GM19397 (cell line): ENCODE results near the gene EFNA3.

Experiments
- ATAC-seq: cut with Tn5 transposase; IDR thresholded peaks from one replicate; pipeline ENCODE4 v1.9.1; 2021; ENCODE audit warnings: mild to moderate bottlenecking, moderate library complexity; ENCODE audit not compliant: unreplicated experiment

Gene EFNA3

GRCh38 chr1:155083052-155083541, 4.5 kb downstream of the EFNA3 start:
- no peak for ATAC-seq

GRCh38 chr1:155083865-155084721, 5.5 kb downstream of the EFNA3 start:
- ATAC-seq: no peak

- ATAC-seq: peak; percentile 77
Observed at GRCh38 chr1:155084722-155085503, 6.3 kb downstream of the EFNA3 start.

- ATAC-seq: no peak
Observed at GRCh38 chr1:155085504-155086127, 7.0 kb downstream of the EFNA3 start.

GRCh38 chr1:155086128-155086741, 7.6 kb downstream of the EFNA3 start:
- ATAC-seq: no peak

- ATAC-seq: no peak
Observed at GRCh38 chr1:155086856-155087535, 8.4 kb downstream of the EFNA3 start.

- no peak for ATAC-seq
Observed at GRCh38 chr1:155091071-155092051, 12.7 kb downstream of the EFNA3 start.

GRCh38 chr1:155092131-155092530, 13.5 kb downstream of the EFNA3 start:
- no peak for ATAC-seq

- no peak for ATAC-seq
Observed at GRCh38 chr1:155092641-155093040, 14.0 kb downstream of the EFNA3 start.

GRCh38 chr1:155093911-155094621, 15.4 kb downstream of the EFNA3 start:
- no peak for ATAC-seq

GRCh38 chr1:155094622-155094948, 15.9 kb downstream of the EFNA3 start:
- ATAC-seq: no peak

- ATAC-seq: no peak
Observed at GRCh38 chr1:155099331-155099730, 20.7 kb downstream of the EFNA3 start.

- ATAC-seq: no peak
Observed at GRCh38 chr1:155103325-155103724, 24.7 kb downstream of the EFNA3 start.

- ATAC-seq: no peak
Observed at GRCh38 chr1:155104605-155105534, 26.2 kb downstream of the EFNA3 start.

- no peak for ATAC-seq
Observed at GRCh38 chr1:155105604-155106011, 27.0 kb downstream of the EFNA3 start.

GRCh38 chr1:155106862-155107261, 28.2 kb downstream of the EFNA3 start:
- ATAC-seq: no peak
